H1 (cell line): ENCODE data around the gene OR5K2. TPM values are rescaled to one million over a fixed set of nuclear protein-coding genes. Genes with fewer than 3 reads are reported as not detected.

Experiments
- polyA plus RNA-seq, 7 experiments: library from polyadenylated mRNA; depleted of rRNA in 3 of 7; stranded (reverse) in 5 of 7; unstranded in 2 of 7; fragments of >200 nt in 5 of 7; fragments of 200-250 nt in 2 of 7; gene quantifications; 1 replicate in 5 of 7; 2 replicates in 1 of 7; 4 replicates in 1 of 7; pipeline versions ENCODE4 v1.2.1 to v1.2.3, GENCODE V29; 2011 to 2013; ENCODE audit warnings: missing spikeins in 2 of 7, mixed read lengths in 2 of 7
- small RNA-seq: library from polyadenylated mRNA; stranded (forward); fragments of <200 nt; extraction: miRNeasy Mini kit (QIAGEN cat#:217004); gene quantifications from one replicate; pipeline ENCODE3, GENCODE V24; 2013; ENCODE audit not compliant: insufficient read depth
- total RNA-seq: library from RNA; stranded (reverse); fragmentation: NEBNext Ultra II Directional; extraction: Animal tissue kit (Norgen Biotek cat#: 25700); gene quantifications from 2 replicates; pipeline ENCODE4 v1.2.1, GENCODE V29; 2021

The OR5K2 gene
- total and polyA plus RNA-seq, 2 of the 8 experiments (the other 6 are each of a cell fraction or from before 2014, with no cell fraction given), result not detected

Small RNA genes lying within 50 kb of the gene (small RNA-seq; reads per million reads assigned to genes)
- not detected for gene RPL38P4

Other genes starting within 250 kb of the OR5K2 start
- gene OR5H6, start 233.4 kb upstream of the OR5K2 start, total RNA-seq, result not detected in 2 replicates
- 0.06 TPM in 1 of 2 replicates, not detected in the other for gene OR5H6, start 233.4 kb upstream of the OR5K2 start, polyA plus RNA-seq (2011; rRNA removed)
- gene OR5H2, start 215.2 kb upstream of the OR5K2 start, total RNA-seq, result not detected in 2 replicates
- gene OR5H2, start 215.2 kb upstream of the OR5K2 start, polyA plus RNA-seq (2011; rRNA removed), result not detected in 2 replicates
- not detected in 2 replicates for gene OR5K4, start 143.8 kb upstream of the OR5K2 start, total RNA-seq
- not detected in 2 replicates for gene OR5K4, start 143.8 kb upstream of the OR5K2 start, polyA plus RNA-seq (2011; rRNA removed)
- not detected in 2 replicates for gene OR5K3, start 107.0 kb upstream of the OR5K2 start, total RNA-seq
- not detected in 2 replicates for gene OR5K3, start 107.0 kb upstream of the OR5K2 start, polyA plus RNA-seq (2011; rRNA removed)
- gene OR5K1, start 34.5 kb upstream of the OR5K2 start, total RNA-seq, result not detected in 2 replicates
- gene OR5K1, start 34.5 kb upstream of the OR5K2 start, polyA plus RNA-seq (2011; rRNA removed), result not detected in 2 replicates
- 68.2 and 69.1 TPM in 2 replicates for gene CLDND1, start 25.2 kb downstream of the OR5K2 start, total RNA-seq
- 104 and 152 TPM in 2 replicates for gene CLDND1, start 25.2 kb downstream of the OR5K2 start, polyA plus RNA-seq (2011; rRNA removed)
- not detected in 2 replicates for gene GPR15, start 34.3 kb downstream of the OR5K2 start, total RNA-seq
- not detected in 2 replicates for gene GPR15, start 34.3 kb downstream of the OR5K2 start, polyA plus RNA-seq (2011; rRNA removed)
- 27.0 and 29.2 TPM in 2 replicates for gene CPOX, start 95.9 kb downstream of the OR5K2 start, total RNA-seq
- 15.2 and 17.4 TPM in 2 replicates for gene CPOX, start 95.9 kb downstream of the OR5K2 start, polyA plus RNA-seq (2011; rRNA removed)